HCT116 (cell line): Measurements from ENCODE around the gene TMUB1. TPM values are rescaled to one million over a fixed set of nuclear protein-coding genes. Genes with fewer than 3 reads are reported as not detected.

ENCODE experiments used
- ATAC-seq: fragments of 200-7000 bp; cut with Tn5 transposase; 2 replicates; pipeline ENCODE4 v1.9.1; 2020; ENCODE audit warnings: mild to moderate bottlenecking, moderate library complexity
- BruUV-seq: library from RNA; stranded (reverse); fragments of 400-500 nt; replicated peaks from 2 replicates; lab custom pipeline; 2021; lab: Mats Ljungman, UMichigan
- CTCF ChIA-PET: fragments of 300-600 bp; sonication (Branson Sonifier 250); formaldehyde crosslinking; loops from one replicate; lab custom pipeline; 2021; ENCODE audit warnings: antibody characterized with exemption; lab: Charles Lee
- POLR2A ChIA-PET: fragments of 300-600, 350-600 bp; sonication (Branson Sonifier 250); formaldehyde crosslinking; loops from one replicate; lab custom pipeline; 2021; ENCODE audit warnings: antibody characterized with exemption; lab: Charles Lee
- RAD21 ChIA-PET, 2 experiments: fragments of 300-600 bp; sonication (Branson Sonifier 250); formaldehyde crosslinking; loops; one replicate each; lab custom pipeline; 2023; ENCODE audit warnings: low total read pairs in 2 of 2; ENCODE audit not compliant: uncharacterized antibody in 2 of 2, unreplicated experiment in 2 of 2, low non-redundant PET in 1 of 2; lab: Charles Lee
- DNase-seq: peaks from one replicate; pipeline ENCODE4 v3.0.0-alpha.2; 2010; ENCODE audit warnings: low read depth, low spot score
- H2AFZ ChIP-seq: fragments of 200-600 bp; shearing (Covaris generic), sonication (generic); 2 replicates; pipeline ENCODE4 v1.6.1; 2017; ENCODE audit warnings: low read depth, mixed run types, mixed read lengths, antibody characterized with exemption, low read length; ENCODE audit not compliant: poor library complexity, severe bottlenecking
- H3K27ac ChIP-seq: 2 replicates; pipeline ENCODE4 v1.5.1; 2012; ENCODE audit warnings: low read depth, low read length
- H3K27me3 ChIP-seq: fragments of 200-600 bp; sonication (generic); 2 replicates; pipeline ENCODE4 v1.6.1; 2016; ENCODE audit warnings: mixed run types, low read length, mixed read lengths; ENCODE audit not compliant: insufficient read depth
- H3K36me3 ChIP-seq, 2 experiments: fragments of 200-500 bp in 1 of 2; fragments of 200-600 bp in 1 of 2; sonication (Bioruptor generic) in 1 of 2; sonication (generic) in 1 of 2; 2 replicates each; pipeline versions ENCODE4 v1.5.1 to v1.6.1; 2014 to 2016; ENCODE audit warnings: low read length in 2 of 2, inconsistent platforms in 1 of 2, mixed read lengths in 1 of 2, mixed run types in 1 of 2; ENCODE audit not compliant: insufficient read depth in 2 of 2, control insufficient read depth in 1 of 2
- H3K4me1 ChIP-seq, 2 experiments: fragments of 200-600 bp in 1 of 2; sonication (generic) in 1 of 2; 2 replicates each; pipeline versions ENCODE4 v1.5.1 to v1.6.1; 2012 to 2017; ENCODE audit warnings: low read length in 2 of 2, inconsistent platforms in 1 of 2, mild to moderate bottlenecking in 1 of 2, mixed read lengths in 1 of 2, mixed run types in 1 of 2, moderate library complexity in 1 of 2; ENCODE audit not compliant: insufficient read depth in 2 of 2, control insufficient read depth in 1 of 2
- H3K4me2 ChIP-seq: fragments of 200-600 bp; sonication (generic); 2 replicates; pipeline ENCODE4 v1.6.1; 2017; ENCODE audit warnings: mixed run types, low read length, mixed read lengths
- H3K4me3 ChIP-seq, 2 experiments: fragments of 200-600 bp in 1 of 2; sonication (generic) in 1 of 2; replicated peaks in 1 of 2; 2 replicates each; pipeline ENCODE4 v1.5.1; 2011 to 2016; ENCODE audit warnings: low read length in 2 of 2, control low read depth in 1 of 2, low read depth in 1 of 2, mild to moderate bottlenecking in 1 of 2, mixed read lengths in 1 of 2, mixed run types in 1 of 2
- H3K79me2 ChIP-seq: fragments of 200-600 bp; sonication (generic); 2 replicates; pipeline ENCODE4 v1.6.1; 2017; ENCODE audit warnings: mild to moderate bottlenecking, mixed run types, low read length, moderate library complexity, mixed read lengths; ENCODE audit not compliant: insufficient read depth
- H3K9ac ChIP-seq: fragments of 200-600 bp; sonication (generic); 2 replicates; pipeline ENCODE4 v1.6.1; 2016; ENCODE audit warnings: low read length, mixed read lengths
- H3K9me2 ChIP-seq: fragments of 200-600 bp; sonication (generic), shearing (Covaris generic); 2 replicates; pipeline ENCODE4 v1.6.1; 2017; ENCODE audit warnings: mixed run types, mild to moderate bottlenecking, moderate library complexity; ENCODE audit not compliant: insufficient read depth
- H3K9me3 ChIP-seq, 2 experiments: fragments of 200-500 bp in 1 of 2; fragments of 200-600 bp in 1 of 2; sonication (Bioruptor generic) in 1 of 2; sonication (generic) in 1 of 2; 2 replicates each; pipeline ENCODE4 v1.6.1; 2014 to 2017; ENCODE audit warnings: low read length in 2 of 2, mixed read lengths in 2 of 2, inconsistent platforms in 1 of 2, low read depth in 1 of 2, mild to moderate bottlenecking in 1 of 2, mixed run types in 1 of 2, moderate library complexity in 1 of 2; ENCODE audit not compliant: control insufficient read depth in 1 of 2, insufficient read depth in 1 of 2
- H4K20me1 ChIP-seq: fragments of 200-600 bp; sonication (generic), shearing (Covaris generic); 2 replicates; pipeline ENCODE4 v1.6.1; 2017; ENCODE audit warnings: mixed run types, mild to moderate bottlenecking, moderate library complexity; ENCODE audit not compliant: insufficient read depth
- ATF3 ChIP-seq: IDR thresholded peaks from 2 replicates; pipeline ENCODE4 v1.6.1; 2012
- CEBPB ChIP-seq: IDR thresholded peaks from 2 replicates; pipeline ENCODE4 v1.6.1; 2012; ENCODE audit warnings: low read depth
- CTCF ChIP-seq, 3 experiments: fragments of 200-600 bp in 1 of 3; sonication (generic) in 1 of 3; IDR thresholded peaks in 2 of 3; conservative IDR thresholded peaks in 1 of 3; 2 replicates each; pipeline ENCODE4 v1.5.1; 2012 to 2017; ENCODE audit warnings: low read depth in 2 of 3, low read length in 2 of 3, antibody characterized with exemption in 1 of 3, borderline replicate concordance in 1 of 3, control low read depth in 1 of 3, mild to moderate bottlenecking in 1 of 3, mixed read lengths in 1 of 3, mixed run types in 1 of 3, moderate library complexity in 1 of 3; ENCODE audit not compliant: insufficient read depth in 1 of 3
- EGR1 ChIP-seq: IDR thresholded peaks from 2 replicates; pipeline ENCODE4 v1.6.1; 2012; ENCODE audit warnings: low read depth
- ELF1 ChIP-seq: IDR thresholded peaks from 2 replicates; pipeline ENCODE4 v1.6.1; 2012; ENCODE audit warnings: low read depth, borderline replicate concordance
- EZH2phosphoT487 ChIP-seq: fragments of 200-600 bp; IDR thresholded peaks from 2 replicates; pipeline ENCODE4 v1.6.1; 2018; ENCODE audit warnings: antibody characterized with exemption, borderline replicate concordance
- JUND ChIP-seq: IDR thresholded peaks from 2 replicates; pipeline ENCODE4 v1.6.1; 2012
- POLR2A ChIP-seq: IDR thresholded peaks from 2 replicates; pipeline ENCODE4 v1.7.0; 2011; ENCODE audit warnings: borderline replicate concordance; ENCODE audit not compliant: insufficient read depth, insufficient read length; ENCODE audit errors: extremely low read depth
- POLR2AphosphoS5 ChIP-seq: IDR thresholded peaks from 2 replicates; pipeline ENCODE4 v1.6.1; 2011; ENCODE audit warnings: mild to moderate bottlenecking, low read depth, low read length, moderate library complexity
- REST ChIP-seq: IDR thresholded peaks from 2 replicates; pipeline ENCODE4 v1.6.1; 2012; ENCODE audit warnings: low read depth
- SIN3A ChIP-seq: IDR thresholded peaks from 2 replicates; pipeline ENCODE4 v1.6.1; 2012; ENCODE audit warnings: low read depth
- SP1 ChIP-seq: IDR thresholded peaks from 2 replicates; pipeline ENCODE4 v1.6.1; 2012; ENCODE audit warnings: low read depth
- SRF ChIP-seq: IDR thresholded peaks from 2 replicates; pipeline ENCODE4 v1.6.1; 2012; ENCODE audit warnings: low read depth
- TCF7L2 ChIP-seq: IDR thresholded peaks from 2 replicates; pipeline ENCODE4 v1.7.0; 2011; ENCODE audit warnings: borderline replicate concordance, inconsistent platforms; ENCODE audit not compliant: insufficient read depth, insufficient read length; ENCODE audit errors: extremely low read depth
- ZFX ChIP-seq: fragments of 450-650 bp; IDR thresholded peaks from 2 replicates; pipeline ENCODE4 v1.6.1; 2017
- ZNF274 ChIP-seq: fragments of 200-500 bp; sonication (Bioruptor generic); IDR thresholded peaks from 2 replicates; pipeline ENCODE4 v1.6.1; 2014; ENCODE audit warnings: mild to moderate bottlenecking, low read depth, low read length, inconsistent platforms
- intact Hi-C: fragments of 100-400 bp; cut with micrococcal nuclease; formaldehyde crosslinking; loops from 2 replicates; pipeline ENCODE4 v1.10.0; 2022
- total RNA-seq: library from RNA; stranded (reverse); gene quantifications from one replicate; pipeline ENCODE4 v1.2.1, GENCODE V29; 2021; ENCODE audit not compliant: unreplicated experiment

The TMUB1 gene
- total RNA-seq, 1 experiment from 2014 or later = 75.8 TPM

GRCh38 chr7:151047976-151048815 is 35.1 kb downstream of the TMUB1 start, which contains the start of gene ASIC3:
Gene ASIC3, plus strand, starts transcription at chr7:151048531. Its CDS starts 355 bp downstream, at chr7:151048886.
- ATAC-seq (no peak), DNase-seq (no peak)
- no TSS peak for BruUV-seq
- Histone ChIP-seq H3K4me1 (no peaks in the 10 kb centered on the region), H3K4me2 (no peak within 1 kb of the TSS), H3K9ac (no peak within 1 kb of the TSS), H3K36me3 (no peaks in the 10 kb centered on the region), H3K9me3 (no peaks in the 10 kb centered on the region), H4K20me1 (no peaks in the 10 kb centered on the region), H3K27ac (no peak within 1 kb of the TSS), H3K9me2 (no peaks in the 10 kb centered on the region), H2AFZ (no peak within 1 kb of the TSS), H3K4me3 (no peak within 1 kb of the TSS), H3K79me2 (no peaks in the 10 kb centered on the region), H3K27me3 (no peaks in the 10 kb centered on the region)
- ChIA-PET RAD21 (no interaction called here), POLR2A (no interaction called here), CTCF (interaction anchor here (0.6 kb wide), 1 partner anchor 39 kb away, joined by 4 read pairs; no protein-coding TSS in a partner anchor)
- no peak for TF ChIP-seq ZFX
- TF ChIP-seq ATF3 = no peak
- TF ChIP-seq POLR2A = no peak
- TF ChIP-seq TCF7L2 = no peak
- TF ChIP-seq SP1 = no peak
- no peak for TF ChIP-seq CTCF (IDR thresholded peaks at IDR 0.05 in 2 of 3, conservative IDR thresholded peaks at IDR 0.05 in 1 of 3; ENCODE audit: borderline replicate concordance in 1 of 3, insufficient read depth in 1 of 3, low read depth in 2 of 3, low read length in 2 of 3)
- TF ChIP-seq EZH2phosphoT487 = no peak
- TF ChIP-seq SIN3A = no peak
- no peak for TF ChIP-seq SRF
- no peak for TF ChIP-seq ELF1
- no peak for TF ChIP-seq ZNF274
- TF ChIP-seq POLR2AphosphoS5 = no peak
- TF ChIP-seq JUND = no peak
- no peak for TF ChIP-seq EGR1
- TF ChIP-seq CEBPB = no peak
- TF ChIP-seq REST = no peak
- intact Hi-C loops = no loop called here
